ENCODE results near the gene KRT2. TPM values are rescaled to one million over a fixed set of nuclear protein-coding genes. Genes with fewer than 3 reads are reported as not detected.

KRT2 gene
- total RNA-seq, 1 donor, result not detected

DNA sequence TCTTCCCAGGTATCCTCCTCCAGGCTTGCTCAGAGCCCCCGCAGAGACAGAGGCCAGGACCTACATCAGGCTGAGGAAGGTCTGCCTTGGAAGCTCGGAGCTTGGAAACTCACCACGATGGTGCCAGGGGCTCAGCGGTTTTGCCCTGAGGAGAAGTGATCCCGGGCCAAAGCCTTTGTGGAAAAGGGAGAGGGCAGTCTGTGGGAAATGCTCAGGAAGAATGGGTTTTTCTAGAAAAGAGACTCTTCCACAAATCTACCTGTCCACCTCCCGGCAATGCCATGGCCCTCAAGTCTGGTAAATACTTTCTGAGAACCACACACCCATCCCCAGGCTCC, 8.0 kb downstream of the KRT2 start:
- no peak for DNase-seq (ENCODE audit: low read depth in 2 of 3, low spot score in 2 of 3)

GRCh38 chr12:52643233-52644077, 8.6 kb downstream of the KRT2 start:
- DNase-seq (ENCODE audit: low read depth in 2 of 3, low spot score in 2 of 3), result no peak

- DNase-seq (ENCODE audit: low read depth in 2 of 3, low spot score in 2 of 3), result no peak
Measured at GRCh38 chr12:52641468-52641867, 10.5 kb downstream of the KRT2 start.

DNA sequence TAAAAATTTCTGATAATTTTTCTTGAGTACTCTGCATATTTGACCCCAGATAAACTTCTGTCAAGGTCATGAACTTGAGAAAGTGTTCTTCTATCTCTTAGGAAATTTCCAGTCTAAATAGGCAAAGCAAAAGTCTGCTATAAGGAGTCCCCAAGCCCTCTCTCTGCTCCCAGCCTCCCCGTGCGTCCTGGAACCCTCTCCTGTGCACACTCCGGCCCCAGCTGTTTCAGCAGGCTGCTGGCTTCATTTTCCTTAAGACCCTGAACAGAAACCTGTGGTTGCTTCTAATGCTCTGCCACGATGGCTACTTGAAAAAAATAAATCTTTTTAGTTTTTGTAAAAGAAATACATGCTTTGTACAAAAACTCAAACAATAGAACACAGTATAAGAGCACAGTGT, 14.7 kb downstream of the KRT2 start:
- no peak for DNase-seq (ENCODE audit: low read depth in 2 of 3, low spot score in 2 of 3)

GRCh38 chr12:52636592-52637258, 15.3 kb downstream of the KRT2 start:
- DNase-seq (ENCODE audit: low read depth in 2 of 3, low spot score in 2 of 3), result no peak

DNA sequence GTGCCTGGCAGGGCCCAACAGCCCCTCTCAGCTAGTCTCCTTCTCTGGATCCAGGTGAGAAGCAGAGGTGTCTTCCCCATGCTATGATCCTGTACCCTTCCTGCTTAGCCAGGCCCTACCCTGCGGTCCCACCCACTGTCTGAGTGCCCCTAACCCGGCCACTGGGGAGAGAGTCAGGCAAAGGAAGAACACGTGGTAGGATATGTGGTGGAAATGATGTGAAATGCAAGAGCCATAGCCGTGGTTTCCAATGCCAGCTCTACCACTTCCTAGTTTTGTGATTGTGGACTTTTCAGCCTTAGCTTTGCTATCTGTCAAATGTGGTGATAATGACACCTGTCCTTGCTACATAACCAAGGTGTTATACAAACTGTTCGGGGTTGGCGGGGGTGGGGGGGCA, 15.8 kb downstream of the KRT2 start:
- peak in 1 of 3 donors; percentile 14 for DNase-seq (ENCODE audit: low read depth in 2 of 3, low spot score in 2 of 3)

DNA sequence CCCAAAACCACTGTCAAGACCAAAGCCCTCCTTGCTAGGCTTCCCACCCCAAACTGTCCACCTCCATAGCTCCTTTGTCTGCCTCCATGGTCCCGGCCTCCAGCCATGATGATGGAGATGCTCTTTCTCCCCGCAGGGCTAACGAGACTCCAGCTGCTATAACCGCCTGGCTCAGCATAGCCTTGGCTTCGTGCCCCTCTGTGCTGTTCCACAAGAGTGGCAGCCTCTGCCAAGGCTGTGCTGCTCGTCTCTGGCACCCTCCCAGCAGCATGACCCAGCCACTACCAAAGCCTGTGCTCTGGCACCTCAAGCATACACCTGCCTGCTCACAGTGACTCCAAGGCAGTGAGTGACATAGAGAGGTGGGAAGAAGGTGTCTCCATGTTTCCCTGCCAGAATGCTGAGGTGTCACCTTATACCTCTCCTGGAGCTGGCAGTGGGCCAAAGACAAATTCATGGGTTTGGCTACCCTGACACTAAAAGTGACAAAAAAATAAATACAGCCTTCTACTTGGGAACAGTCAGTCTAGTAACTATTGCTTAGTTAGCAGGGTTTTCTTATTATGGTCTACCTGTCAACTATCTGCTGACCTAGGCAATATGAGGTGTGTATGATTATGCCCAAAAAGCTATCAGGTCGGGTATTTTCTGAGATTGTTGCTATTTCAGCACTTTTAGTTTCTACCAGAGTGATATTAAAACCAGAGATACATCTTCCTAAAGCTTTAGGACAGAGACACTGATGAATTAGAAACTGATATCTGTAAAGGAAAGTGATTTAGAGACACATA, 17.6 kb downstream of the KRT2 start:
- no peak for DNase-seq (ENCODE audit: low read depth in 2 of 3, low spot score in 2 of 3)

- peak in 2 of 3 donors; percentile 73 to 90 for DNase-seq (ENCODE audit: low read depth in 2 of 3, low spot score in 2 of 3)
Measured at GRCh38 chr12:52633383-52633782, 18.6 kb downstream of the KRT2 start.

- no peak for DNase-seq (ENCODE audit: low read depth in 2 of 3, low spot score in 2 of 3)
Measured at GRCh38 chr12:52632656-52633055, 19.4 kb downstream of the KRT2 start.

- DNase-seq (ENCODE audit: low read depth in 2 of 3, low spot score in 2 of 3), result no peak
Measured at GRCh38 chr12:52631676-52632459, 20.1 kb downstream of the KRT2 start.

GRCh38 chr12:52631264-52631663, 20.7 kb downstream of the KRT2 start:
- no peak for DNase-seq (ENCODE audit: low read depth in 2 of 3, low spot score in 2 of 3)

DNA sequence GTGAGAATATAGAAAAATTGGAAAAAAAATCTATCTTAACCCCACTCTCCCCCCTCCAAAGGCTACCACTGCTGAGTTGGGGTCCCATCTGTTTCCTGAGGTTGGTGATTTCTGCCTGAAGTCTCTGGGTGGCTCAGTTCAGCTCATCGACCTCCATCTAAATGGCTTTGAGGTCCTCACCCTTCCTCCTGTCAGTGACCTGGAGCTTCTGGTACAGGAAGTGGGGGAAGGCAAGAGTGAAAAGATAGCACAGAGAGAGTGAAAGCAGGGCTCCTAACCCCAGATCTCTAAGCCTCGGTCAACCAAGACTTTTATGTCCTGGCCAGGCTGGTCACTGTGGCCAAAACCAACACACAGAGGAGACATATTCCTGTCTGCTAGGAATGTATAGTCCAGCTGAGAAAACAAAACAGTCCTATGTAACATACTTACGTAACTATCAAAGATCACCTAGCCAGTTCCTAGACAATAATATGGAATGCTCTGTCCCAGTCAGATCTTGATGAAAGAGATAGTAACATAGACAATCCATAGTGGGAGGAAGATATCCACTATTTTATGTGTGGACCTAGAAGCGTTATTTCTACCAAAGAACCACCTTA, 21.3 kb downstream of the KRT2 start:
- peak in 2 of 3 donors; percentile 43 to 74 for DNase-seq (ENCODE audit: low read depth in 2 of 3, low spot score in 2 of 3)

- DNase-seq (ENCODE audit: low read depth in 2 of 3, low spot score in 2 of 3), result no peak
Measured at GRCh38 chr12:52630008-52630500, 22.0 kb downstream of the KRT2 start.

DNA sequence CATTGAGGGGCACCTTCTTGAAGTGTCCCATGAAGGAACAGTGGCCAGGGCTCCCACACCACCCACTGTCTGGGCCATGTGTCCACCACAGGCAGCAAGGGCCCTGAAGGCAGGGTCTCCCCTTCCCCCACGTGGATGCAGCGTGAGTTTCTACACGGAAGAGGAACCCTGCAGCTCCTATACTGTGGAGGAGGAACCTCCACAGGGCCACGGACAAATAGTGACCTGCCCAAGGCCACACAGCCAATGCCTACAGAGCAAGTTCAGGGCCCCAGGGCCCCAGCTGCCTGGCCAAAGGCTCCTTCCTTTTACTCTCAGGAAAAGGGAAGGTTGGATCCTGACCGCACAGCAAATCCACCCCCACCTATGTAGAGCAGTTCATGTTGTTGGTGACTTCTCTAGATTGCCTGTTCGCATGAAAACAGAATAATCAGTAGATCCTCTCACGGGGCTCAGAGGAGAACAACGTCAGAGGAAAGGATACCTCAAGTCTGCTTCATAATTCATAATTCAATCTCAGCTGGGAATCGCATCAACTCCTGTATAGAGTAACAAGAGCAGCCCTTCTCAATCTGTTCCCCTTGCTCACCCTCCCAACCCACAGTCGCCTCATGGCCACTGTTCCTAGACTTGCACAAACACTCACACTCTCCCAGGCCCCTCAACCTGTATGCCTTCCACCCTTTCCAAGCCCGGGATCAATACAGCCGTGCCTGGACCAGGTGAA, 22.6 kb downstream of the KRT2 start:
- no peak for DNase-seq (ENCODE audit: low read depth in 2 of 3, low spot score in 2 of 3)

DNA sequence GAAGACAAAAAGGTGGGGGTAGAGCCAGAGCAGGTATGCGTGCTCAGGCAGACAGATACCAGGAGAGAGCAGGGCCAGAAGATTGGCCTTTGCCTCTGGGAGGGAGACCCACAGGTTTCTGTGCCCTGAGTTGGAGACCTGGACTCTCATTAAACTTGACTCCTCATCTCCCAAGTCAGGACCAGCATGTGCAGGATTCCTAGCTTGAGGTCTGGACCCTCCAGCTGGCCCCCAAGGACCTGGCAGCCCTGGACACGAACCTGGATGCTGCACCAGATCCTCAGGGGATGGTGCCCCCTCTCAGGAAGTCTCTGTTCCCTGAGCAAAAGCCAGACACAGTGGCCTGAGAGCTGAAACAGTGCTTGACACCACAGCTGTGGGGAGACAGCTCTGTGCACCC, 23.2 kb downstream of the KRT2 start:
- no peak for DNase-seq (ENCODE audit: low read depth in 2 of 3, low spot score in 2 of 3)

DNA sequence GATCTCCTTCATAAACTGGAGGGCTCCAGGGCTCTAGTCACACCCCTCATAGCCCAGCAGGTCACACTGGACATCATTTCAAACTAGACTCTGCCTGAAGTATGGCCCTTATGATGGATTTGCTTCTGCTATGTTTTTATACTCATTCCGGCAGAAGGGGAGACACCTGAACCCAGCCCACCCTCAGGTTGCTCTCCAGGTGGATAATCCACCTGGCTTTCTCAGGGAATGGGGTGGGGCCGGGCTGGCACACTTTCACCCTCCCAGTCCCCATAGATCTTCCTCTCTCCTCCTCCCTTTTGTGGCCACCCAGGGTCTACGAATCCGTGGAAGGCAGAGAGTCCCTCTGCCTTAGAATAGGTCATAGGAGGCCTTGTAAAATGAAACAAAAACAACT, 23.9 kb downstream of the KRT2 start:
- no peak for DNase-seq (ENCODE audit: low read depth in 2 of 3, low spot score in 2 of 3)

GRCh38 chr12:52627395-52628110, 24.5 kb downstream of the KRT2 start:
- no peak for DNase-seq (ENCODE audit: low read depth in 2 of 3, low spot score in 2 of 3)

DNA sequence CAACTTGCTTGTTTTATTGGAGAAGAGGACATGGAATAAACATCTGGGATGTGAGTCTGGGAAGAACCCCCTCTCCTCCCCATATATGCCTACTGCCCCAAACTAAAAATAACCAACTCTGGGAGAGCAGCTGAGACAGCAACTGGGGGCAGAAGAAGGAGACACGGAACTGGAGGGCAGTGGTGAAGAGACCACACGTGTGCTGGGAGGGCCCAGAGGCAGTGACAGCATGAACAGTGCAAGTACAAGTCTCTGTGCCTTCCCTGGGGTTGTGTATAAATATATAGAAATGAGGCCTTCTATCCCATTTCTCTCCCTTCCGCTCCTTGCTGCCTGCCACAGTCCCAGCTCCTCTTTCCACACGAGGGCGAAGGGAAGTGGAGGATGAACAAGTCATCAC, 29.7 kb downstream of the KRT2 start:
- no peak for DNase-seq (ENCODE audit: low read depth in 2 of 3, low spot score in 2 of 3)

DNA sequence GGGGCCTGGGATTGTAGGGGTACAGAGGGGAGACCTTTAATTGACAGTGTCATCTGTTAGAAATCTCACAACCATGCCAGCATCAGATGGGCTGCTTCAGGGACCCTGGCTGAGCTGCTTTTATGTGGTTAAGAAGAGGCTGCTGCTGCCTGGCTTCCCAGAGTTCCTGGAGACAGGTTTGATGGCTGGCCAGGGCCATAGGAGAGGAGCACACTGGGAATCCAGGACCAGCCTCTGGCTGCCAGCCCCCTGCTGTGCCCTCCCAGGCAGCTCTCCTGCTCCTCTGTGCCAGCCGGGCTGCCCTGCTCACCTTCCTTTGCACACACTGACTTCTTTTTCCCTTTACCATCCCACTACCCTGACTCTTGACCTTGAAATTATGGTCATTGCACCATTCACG, 33.1 kb downstream of the KRT2 start:
- DNase-seq (ENCODE audit: low read depth in 2 of 3, low spot score in 2 of 3), result no peak

Measured in hematopoietic multipotent progenitor cell (in vitro differentiated cells).